ENCODE results near the gene ZNF723.
"Not testable (repeated sequence)": the region's sequence is repeated elsewhere in the genome, so short reads cannot be mapped to it uniquely, and the experiment has no call there.

The ZNF723 gene

DNA sequence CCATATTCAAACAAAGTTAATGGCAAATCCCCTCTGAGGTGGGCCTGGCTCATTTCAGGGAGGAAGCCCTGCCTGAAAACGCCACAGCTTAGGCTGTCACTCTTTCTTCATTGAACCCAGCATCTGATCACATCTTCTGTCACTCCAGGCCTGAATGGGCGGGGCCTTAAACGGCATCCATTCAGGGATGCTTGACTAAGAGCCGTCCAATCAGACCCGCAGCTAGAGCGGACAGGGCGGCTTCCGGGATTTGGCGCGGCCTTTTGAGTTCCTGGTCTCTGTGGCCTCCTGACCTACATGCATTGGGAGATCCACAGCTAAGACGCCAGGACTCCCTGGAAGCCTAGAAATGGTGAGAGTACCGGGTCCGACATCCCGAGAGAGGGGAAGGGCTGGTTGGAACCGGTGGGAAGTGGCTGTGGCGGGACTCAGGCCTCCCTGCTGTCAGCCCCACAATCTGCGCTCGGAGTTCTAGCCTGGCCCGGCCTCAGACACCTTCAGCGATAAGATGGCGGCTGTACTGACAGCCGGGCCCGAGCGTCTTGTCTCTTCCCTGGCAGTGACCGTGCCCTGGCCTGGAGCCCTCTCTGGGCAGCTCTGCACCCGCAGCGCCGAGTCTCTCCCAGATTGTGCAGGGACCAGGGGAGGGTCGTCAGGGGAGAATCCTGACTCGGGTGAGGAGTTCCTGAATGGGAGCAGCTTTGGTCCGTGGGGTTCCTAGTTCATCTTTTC lies at the start of gene ZNF723:
Gene ZNF723, plus strand, starts transcription at position 261 of the 732 bp plus-strand sequence. Its CDS starts 89 bp downstream, at position 350.
- no peak within 1 kb of the TSS for H3K4me3 ChIP-seq (ENCODE audit: low read length)
- no peaks in the 10 kb centered on the region for H3K4me1 ChIP-seq (ENCODE audit: control insufficient read depth, insufficient read depth, low read length)
- H3K27ac ChIP-seq (ENCODE audit: low read length), result no peak within 1 kb of the TSS
- peaks cover 9% of the 10 kb centered on the region for H3K9me3 ChIP-seq (ENCODE audit: control insufficient read depth, insufficient read depth, low read length)
- no peaks in the 10 kb centered on the region for H3K36me3 ChIP-seq (ENCODE audit: control insufficient read depth, insufficient read depth, low read length)
- no peak for DNase-seq (ENCODE audit: low read depth, low spot score)
- H3K27me3 ChIP-seq (ENCODE audit: control insufficient read depth, insufficient read depth, low read length), result no peaks in the 10 kb centered on the region
- no CpG with 5 or more reads among the region's 31 CpGs for WGBS (ENCODE audit: insufficient coverage, insufficient read length)

DNA sequence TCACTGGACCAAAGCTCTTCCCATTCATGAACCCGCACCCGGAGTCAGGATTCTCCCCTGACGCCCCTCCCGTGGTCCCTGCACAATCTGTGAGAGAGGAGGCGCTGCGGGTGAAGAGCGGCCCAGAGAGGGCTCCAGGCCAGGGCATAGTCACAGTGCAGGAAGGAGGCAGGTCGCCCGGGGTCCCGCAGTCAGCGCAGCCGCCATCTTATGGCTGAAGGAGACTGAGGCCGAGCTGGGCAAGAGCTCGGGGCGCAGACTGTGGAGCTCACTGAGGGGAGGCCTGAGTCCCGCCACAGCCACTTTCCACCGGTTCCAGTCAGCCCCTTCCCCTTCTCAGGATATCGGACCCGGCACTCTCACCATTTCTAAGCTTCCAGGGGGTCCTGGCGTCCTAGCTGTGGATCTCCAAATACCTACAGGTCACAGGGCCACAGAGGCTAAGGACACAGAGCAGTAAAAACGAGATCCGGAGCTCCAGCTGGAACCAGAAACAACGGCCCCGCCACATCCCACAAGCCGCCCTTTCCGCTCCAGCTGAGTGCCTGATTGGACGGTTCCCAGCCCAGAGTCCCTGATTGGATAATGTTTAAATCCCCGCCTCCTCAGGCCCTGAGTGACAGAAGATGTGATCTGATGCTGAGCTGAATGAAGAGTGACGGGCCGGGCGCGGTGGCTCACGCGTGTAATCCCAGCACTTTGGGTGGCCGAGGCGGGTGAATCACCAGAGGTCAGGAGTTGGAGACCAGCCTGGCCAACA lies 48.3 kb upstream of the ZNF723 start, which contains the start of gene ZNF99:
Gene ZNF99, minus strand, starts transcription at position 501 of the 760 bp plus-strand sequence. Its CDS starts 135 bp downstream, at position 366.
- H3K9me3 ChIP-seq (ENCODE audit: control insufficient read depth, insufficient read depth, low read length), result no peaks in the 10 kb centered on the region; the same call in 1 of the 2 replicates
- WGBS (ENCODE audit: insufficient coverage, insufficient read length), result no CpG with 5 or more reads among the region's 36 CpGs

DNA sequence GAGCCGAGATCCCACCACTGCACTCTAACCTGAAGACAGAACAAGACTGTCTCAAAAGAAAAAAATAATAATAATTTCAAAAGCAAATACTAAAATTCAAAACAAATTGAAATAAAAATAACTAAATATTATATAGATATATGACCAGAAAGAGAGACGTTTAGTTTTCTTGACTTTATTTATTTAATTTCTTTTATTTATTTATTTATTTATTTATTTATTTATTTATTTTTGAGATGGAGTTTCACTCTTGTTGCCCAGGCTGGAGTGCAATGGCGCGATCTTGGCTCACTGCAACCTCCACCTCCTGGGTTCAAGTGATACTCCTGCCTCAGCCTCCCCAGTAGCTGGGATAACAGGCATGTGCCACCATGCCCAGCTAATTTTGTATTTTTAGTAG lies 39.2 kb upstream of the ZNF723 start:
- no CpG with 5 or more reads among the region's 4 CpGs for WGBS (ENCODE audit: insufficient coverage, insufficient read length)
- H3K4me3 ChIP-seq (ENCODE audit: low read length); H3K4me1 ChIP-seq (ENCODE audit: control insufficient read depth, insufficient read depth, low read length); H3K27ac ChIP-seq (ENCODE audit: low read length); H3K36me3 ChIP-seq (ENCODE audit: control insufficient read depth, insufficient read depth, low read length); H3K9me3 ChIP-seq (ENCODE audit: control insufficient read depth, insufficient read depth, low read length); H3K27me3 ChIP-seq (ENCODE audit: control insufficient read depth, insufficient read depth, low read length); DNase-seq (ENCODE audit: low read depth, low spot score): not testable (repeated sequence)

More for the DNA sequence above, 48.3 kb upstream of the ZNF723 start, which contains the start of gene ZNF99:
- Histone ChIP-seq H3K4me3 (ENCODE audit: low read length) (no peak within 1 kb of the TSS), H3K4me1 (ENCODE audit: control insufficient read depth, insufficient read depth, low read length) (no peaks in the 10 kb centered on the region), H3K27ac (ENCODE audit: low read length) (no peak within 1 kb of the TSS), H3K36me3 (ENCODE audit: control insufficient read depth, insufficient read depth, low read length) (no peaks in the 10 kb centered on the region), H3K27me3 (ENCODE audit: control insufficient read depth, insufficient read depth, low read length) (no peaks in the 10 kb centered on the region)
- no peak for DNase-seq (ENCODE audit: low read depth, low spot score)

DNA sequence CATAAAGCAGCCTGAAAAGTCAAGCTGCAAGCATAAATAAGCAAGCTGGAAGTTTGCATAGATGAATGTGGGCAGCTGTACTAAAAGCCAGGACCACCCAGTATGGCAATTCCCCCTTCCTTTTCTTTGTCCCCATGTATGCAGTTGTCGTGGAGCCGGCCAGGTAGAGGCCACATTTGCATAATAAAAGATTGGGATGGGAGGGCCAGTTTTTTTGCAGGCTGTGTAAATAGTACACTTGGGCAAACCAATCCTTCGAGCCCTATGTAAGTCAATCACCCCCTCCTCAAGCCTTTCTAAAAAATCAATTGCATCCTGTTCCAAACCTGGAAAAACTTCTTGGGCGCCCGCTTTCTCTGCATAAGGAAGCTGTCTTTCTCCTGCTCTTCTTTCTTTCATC lies 35.1 kb upstream of the ZNF723 start:
- Histone ChIP-seq H3K27ac (ENCODE audit: low read length) (no peak overlapping the region), H3K4me1 (ENCODE audit: control insufficient read depth, insufficient read depth, low read length) (no peaks in the 10 kb centered on the region), H3K27me3 (ENCODE audit: control insufficient read depth, insufficient read depth, low read length) (no peaks in the 10 kb centered on the region), H3K36me3 (ENCODE audit: control insufficient read depth, insufficient read depth, low read length) (no peaks in the 10 kb centered on the region), H3K4me3 (ENCODE audit: low read length) (no peak overlapping the region), H3K9me3 (ENCODE audit: control insufficient read depth, insufficient read depth, low read length) (peaks cover 8% of the 10 kb centered on the region)
- no CpG with 5 or more reads among the region's 5 CpGs for WGBS (ENCODE audit: insufficient coverage, insufficient read length)
- DNase-seq (ENCODE audit: low read depth, low spot score), result no peak

DNA sequence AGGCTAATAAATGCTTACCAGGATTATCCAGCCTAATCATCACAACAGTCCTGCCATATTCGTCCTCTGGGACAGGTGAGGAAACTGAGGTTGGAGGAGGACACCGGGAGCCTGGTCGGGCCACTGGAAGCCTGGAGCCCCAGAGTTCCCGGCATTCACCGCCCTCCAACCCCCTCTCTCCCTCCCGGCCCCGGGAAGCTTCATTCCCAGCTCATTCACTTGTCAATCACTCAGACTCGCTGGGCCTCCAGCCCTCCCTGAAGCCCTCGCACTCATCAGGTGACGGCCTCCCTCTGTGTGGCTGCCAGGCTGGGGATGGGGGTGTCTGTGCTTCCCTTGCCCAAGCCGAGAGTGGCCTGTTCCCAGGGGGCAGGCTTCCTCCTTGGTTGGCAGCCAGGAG lies 25.7 kb upstream of the ZNF723 start:
- H3K27ac ChIP-seq (ENCODE audit: low read length), result no peak overlapping the region
- no peak for DNase-seq (ENCODE audit: low read depth, low spot score)
- H3K27me3 ChIP-seq (ENCODE audit: control insufficient read depth, insufficient read depth, low read length), result no peaks in the 10 kb centered on the region
- H3K36me3 ChIP-seq (ENCODE audit: control insufficient read depth, insufficient read depth, low read length), result no peaks in the 10 kb centered on the region
- H3K4me3 ChIP-seq (ENCODE audit: low read length), result no peak overlapping the region
- H3K4me1 ChIP-seq (ENCODE audit: control insufficient read depth, insufficient read depth, low read length), result no peaks in the 10 kb centered on the region
- peaks cover 16% of the 10 kb centered on the region for H3K9me3 ChIP-seq (ENCODE audit: control insufficient read depth, insufficient read depth, low read length)
- no CpG with 5 or more reads among the region's 11 CpGs for WGBS (ENCODE audit: insufficient coverage, insufficient read length)

DNA sequence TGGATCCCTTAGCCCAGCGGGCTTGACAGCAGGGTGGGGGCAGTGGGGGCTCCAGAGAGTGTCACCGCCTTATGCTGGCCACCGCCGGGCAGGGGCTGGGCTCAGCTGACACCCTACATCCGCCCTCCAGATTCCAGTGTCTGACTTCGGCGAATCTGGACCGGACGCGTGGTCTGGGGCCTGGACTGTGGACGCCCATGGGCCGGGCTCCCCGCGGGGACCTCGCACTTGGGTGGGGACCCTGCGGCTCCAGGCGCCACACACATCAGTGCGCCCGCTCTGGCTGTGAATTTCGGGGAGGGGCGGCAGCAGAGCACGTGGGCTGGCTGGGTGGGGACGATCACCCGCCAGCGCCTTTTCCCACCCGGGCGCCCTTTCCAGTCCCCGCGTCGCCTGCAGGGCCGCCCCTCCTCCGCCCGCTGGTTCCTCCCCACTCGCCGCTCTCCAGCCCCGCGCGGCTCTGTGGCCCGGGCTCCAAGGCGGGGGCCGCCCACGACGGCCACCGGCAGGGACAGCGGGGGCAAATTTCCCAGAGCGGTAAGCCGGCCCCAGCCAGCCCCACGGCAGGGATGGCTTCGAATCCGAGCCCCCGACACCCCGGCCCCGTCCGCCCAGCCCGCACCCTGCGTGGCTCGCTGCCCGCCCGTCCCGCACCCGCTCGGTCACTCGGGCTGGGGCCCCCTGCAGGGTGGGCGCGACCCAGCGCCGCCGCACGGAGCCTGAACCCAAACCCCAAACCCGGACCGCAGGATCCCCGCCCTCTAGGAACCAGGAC lies 24.8 kb upstream of the ZNF723 start:
- H3K4me1 ChIP-seq (ENCODE audit: control insufficient read depth, insufficient read depth, low read length), result no peaks in the 10 kb centered on the region
- no peak overlapping the region for H3K27ac ChIP-seq (ENCODE audit: low read length)
- no peak for DNase-seq (ENCODE audit: low read depth, low spot score)
- no CpG with 5 or more reads among the region's 72 CpGs for WGBS (ENCODE audit: insufficient coverage, insufficient read length)
- H3K9me3 ChIP-seq (ENCODE audit: control insufficient read depth, insufficient read depth, low read length), result peaks cover 11% of the 10 kb centered on the region
- no peaks in the 10 kb centered on the region for H3K27me3 ChIP-seq (ENCODE audit: control insufficient read depth, insufficient read depth, low read length)
- no peak overlapping the region for H3K4me3 ChIP-seq (ENCODE audit: low read length)
- no peaks in the 10 kb centered on the region for H3K36me3 ChIP-seq (ENCODE audit: control insufficient read depth, insufficient read depth, low read length)

DNA sequence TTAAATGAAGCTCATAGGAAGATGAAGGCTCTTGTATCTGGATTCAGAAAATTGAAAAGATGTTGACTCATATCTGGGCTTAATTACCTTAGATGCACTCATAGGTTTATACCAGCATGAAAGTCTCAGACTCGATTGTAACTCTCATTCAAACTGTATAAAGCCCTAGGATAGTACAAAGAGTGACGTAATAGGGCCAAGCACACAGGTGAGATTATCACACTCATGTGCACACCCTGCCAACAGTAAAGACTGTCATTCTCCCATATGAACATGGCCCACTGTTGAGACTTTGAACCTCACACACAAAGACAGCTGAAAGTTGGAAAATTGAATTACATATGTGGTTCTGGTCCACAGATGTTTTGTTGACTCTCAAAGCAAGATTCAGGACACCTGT lies 18.0 kb upstream of the ZNF723 start:
- Histone ChIP-seq H3K9me3 (ENCODE audit: control insufficient read depth, insufficient read depth, low read length) (peaks cover 12% of the 10 kb centered on the region), H3K27ac (ENCODE audit: low read length) (no peak overlapping the region), H3K4me3 (ENCODE audit: low read length) (no peak overlapping the region), H3K4me1 (ENCODE audit: control insufficient read depth, insufficient read depth, low read length) (no peaks in the 10 kb centered on the region), H3K36me3 (ENCODE audit: control insufficient read depth, insufficient read depth, low read length) (no peaks in the 10 kb centered on the region), H3K27me3 (ENCODE audit: control insufficient read depth, insufficient read depth, low read length) (no peaks in the 10 kb centered on the region)
- DNase-seq (ENCODE audit: low read depth, low spot score), result no peak
- no CpG with 5 or more reads among the region's 2 CpGs for WGBS (ENCODE audit: insufficient coverage, insufficient read length)

DNA sequence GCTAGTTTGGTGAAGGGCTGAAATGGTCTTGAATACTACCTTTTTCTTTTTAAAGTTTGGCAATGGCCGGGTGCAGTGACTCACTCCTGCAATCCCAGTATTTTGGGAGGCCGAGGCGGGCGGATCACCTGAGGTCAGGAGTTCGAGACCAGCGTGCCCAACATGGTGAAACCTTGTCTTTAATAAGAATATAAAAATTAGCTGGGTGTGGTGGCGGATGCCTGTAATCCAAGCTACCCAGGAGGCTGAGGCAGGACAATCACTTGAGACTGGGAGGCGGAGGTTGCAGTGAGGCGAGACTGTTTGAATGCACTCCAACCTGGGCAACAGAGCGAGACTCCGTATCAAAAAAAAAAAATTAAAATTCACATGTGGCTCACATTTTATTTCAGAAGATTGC lies 880 bp upstream of the ZNF723 start:
- WGBS (ENCODE audit: insufficient coverage, insufficient read length), result no CpG with 5 or more reads among the region's 11 CpGs
- peaks cover 9% of the 10 kb centered on the region for H3K9me3 ChIP-seq (ENCODE audit: control insufficient read depth, insufficient read depth, low read length)
- H3K4me3 ChIP-seq (ENCODE audit: low read length), result no peak overlapping the region
- H3K27ac ChIP-seq (ENCODE audit: low read length), result no peak overlapping the region
- H3K27me3 ChIP-seq (ENCODE audit: control insufficient read depth, insufficient read depth, low read length), result no peaks in the 10 kb centered on the region
- H3K36me3 ChIP-seq (ENCODE audit: control insufficient read depth, insufficient read depth, low read length), result no peaks in the 10 kb centered on the region
- no peak for DNase-seq (ENCODE audit: low read depth, low spot score)
- H3K4me1 ChIP-seq (ENCODE audit: control insufficient read depth, insufficient read depth, low read length), result no peaks in the 10 kb centered on the region

DNA sequence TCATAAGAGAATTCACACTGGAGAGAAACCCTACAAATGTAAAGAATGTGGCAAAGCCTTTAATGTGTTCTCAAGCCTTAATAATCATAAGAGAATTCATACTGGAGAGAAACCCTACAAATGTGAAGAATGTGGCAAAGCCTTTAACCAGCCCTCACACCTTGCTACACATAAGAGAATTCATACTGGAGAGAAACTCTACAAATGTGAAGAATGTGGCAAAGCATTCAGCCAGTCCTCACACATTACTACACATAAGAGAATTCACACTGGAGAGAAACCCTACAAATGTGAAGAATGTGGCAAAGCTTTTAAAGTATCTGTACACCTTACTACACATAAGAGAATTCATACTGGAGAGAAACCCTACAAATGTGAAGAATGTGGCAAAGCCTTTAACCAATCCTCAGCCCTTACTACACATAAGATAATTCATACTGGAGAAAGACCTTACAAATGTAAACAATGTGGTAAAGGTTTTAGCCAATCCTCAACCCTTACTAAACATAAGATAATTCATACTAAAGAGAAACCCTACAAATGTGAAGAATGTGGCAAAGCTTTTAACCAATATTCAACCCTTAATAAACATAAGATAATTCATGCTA lies 25.7 kb downstream of the ZNF723 start:
- H3K9me3 ChIP-seq (ENCODE audit: control insufficient read depth, insufficient read depth, low read length); H3K27me3 ChIP-seq (ENCODE audit: control insufficient read depth, insufficient read depth, low read length); H3K4me3 ChIP-seq (ENCODE audit: low read length); DNase-seq (ENCODE audit: low read depth, low spot score); H3K4me1 ChIP-seq (ENCODE audit: control insufficient read depth, insufficient read depth, low read length); H3K27ac ChIP-seq (ENCODE audit: low read length); H3K36me3 ChIP-seq (ENCODE audit: control insufficient read depth, insufficient read depth, low read length): not testable (repeated sequence)

DNA sequence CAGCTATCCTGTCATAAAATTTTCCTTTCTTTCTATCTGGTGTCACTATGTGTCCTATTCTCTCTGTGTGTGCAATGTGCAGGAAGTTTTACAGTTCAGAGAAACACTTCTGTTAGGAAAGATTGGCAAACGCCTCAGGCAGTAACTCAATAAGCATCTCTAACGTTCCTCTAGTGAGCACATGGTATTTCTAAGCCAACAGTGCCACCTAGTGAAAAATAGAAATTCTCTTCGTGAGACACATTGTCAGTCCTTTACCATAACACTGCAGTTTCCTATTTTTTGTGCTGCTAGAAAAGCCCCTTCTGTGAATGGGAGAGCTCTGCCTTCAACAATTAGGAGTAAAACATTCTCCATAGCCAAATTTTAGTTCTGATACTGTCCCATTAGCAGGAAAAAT lies 50.7 kb downstream of the ZNF723 start:
- no peak overlapping the region for H3K4me3 ChIP-seq (ENCODE audit: low read length)

More for the DNA sequence above, 50.7 kb downstream of the ZNF723 start:
- peaks cover 9% of the 10 kb centered on the region for H3K9me3 ChIP-seq (ENCODE audit: control insufficient read depth, insufficient read depth, low read length)
- H3K4me1 ChIP-seq (ENCODE audit: control insufficient read depth, insufficient read depth, low read length), result no peaks in the 10 kb centered on the region
- DNase-seq (ENCODE audit: low read depth, low spot score), result peak; percentile 7
- WGBS (ENCODE audit: insufficient coverage, insufficient read length), result no CpG with 5 or more reads among the region's 3 CpGs
- no peaks in the 10 kb centered on the region for H3K36me3 ChIP-seq (ENCODE audit: control insufficient read depth, insufficient read depth, low read length)
- peaks cover 2% of the 10 kb centered on the region; the same call in 1 of the 2 replicates for H3K27me3 ChIP-seq (ENCODE audit: control insufficient read depth, insufficient read depth, low read length)
- H3K27ac ChIP-seq (ENCODE audit: low read length), result no peak overlapping the region

Data from iPS DF 6.9 (cell line).